AG04450 (cell line): Measurements from ENCODE around the gene ZNF354C. TPM values are rescaled to one million over a fixed set of nuclear protein-coding genes. Genes with fewer than 3 reads are reported as not detected.

Experiments used
- CTCF ChIA-PET: fragments of 300-600, 350-600 bp; formaldehyde crosslinking; extraction: SDS; loops from one replicate; lab custom pipeline; 2022; ENCODE audit warnings: antibody characterized with exemption, inconsistent platforms; lab: Charles Lee
- POLR2A ChIA-PET: fragments of 350-600 bp; formaldehyde crosslinking; extraction: SDS; loops from one replicate; lab custom pipeline; 2021; ENCODE audit warnings: antibody characterized with exemption, inconsistent platforms; lab: Yijun Ruan, JAX
- DNase-seq: peaks from one replicate; pipeline ENCODE4 v3.0.0-alpha.2; 2011; ENCODE audit warnings: low read depth, low spot score
- H3K27ac ChIP-seq: one replicate; pipeline ENCODE4 v1.5.1; 2012; ENCODE audit warnings: low read depth, low read length, control low read depth
- H3K27me3 ChIP-seq: one replicate; pipeline ENCODE4 v1.6.0; 2012; ENCODE audit warnings: low read length; ENCODE audit not compliant: control insufficient read depth, insufficient read depth
- H3K4me3 ChIP-seq: 2 replicates; pipeline ENCODE4 v1.5.1; 2011; ENCODE audit warnings: mild to moderate bottlenecking, low read depth, low read length, control low read depth
- H3K9me3 ChIP-seq: 2 replicates; pipeline ENCODE4 v1.5.1; 2012; ENCODE audit warnings: low read length; ENCODE audit not compliant: control insufficient read depth, insufficient read depth
- CTCF ChIP-seq: IDR thresholded peaks from 2 replicates; pipeline ENCODE4 v1.5.1; 2011; ENCODE audit warnings: low read depth, low read length, control low read depth, inconsistent platforms
- polyA plus RNA-seq: library from polyadenylated mRNA; depleted of rRNA; stranded (reverse); fragments of >200 nt; gene quantifications from 2 replicates; pipeline ENCODE4 v1.2.3, GENCODE V29; 2011

Gene ZNF354C
- polyA plus RNA-seq, 1 experiment, result 5.1 TPM

DNA sequence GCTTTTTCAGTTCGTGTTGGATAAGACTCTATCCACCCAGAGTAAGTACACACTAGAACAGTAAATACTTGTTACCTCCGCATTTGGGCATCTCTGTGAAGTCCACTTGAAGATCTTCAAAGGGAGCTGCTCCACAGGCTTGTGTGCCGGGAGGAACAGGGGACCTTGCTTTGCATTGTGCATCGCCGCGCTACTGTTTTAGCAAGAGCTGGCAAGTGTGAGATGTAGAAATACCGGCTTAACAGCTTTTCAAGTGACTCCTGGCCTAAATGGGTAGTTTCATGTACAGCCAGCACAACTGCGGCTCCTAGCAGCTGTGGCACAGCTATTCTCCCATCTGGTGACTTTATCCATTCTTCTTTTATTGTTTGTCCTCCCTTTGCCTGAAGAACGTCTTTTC, 8.4 kb upstream of the ZNF354C start:
- H3K27me3 ChIP-seq, result no peaks in the 10 kb centered on the region
- CTCF ChIA-PET, result no interaction called here
- POLR2A ChIA-PET, result no interaction called here
- DNase-seq, result no peak
- TF ChIP-seq CTCF, result no peak
- H3K9me3 ChIP-seq, result peaks cover 6% of the 10 kb centered on the region
- no peak overlapping the region for H3K4me3 ChIP-seq
- H3K27ac ChIP-seq, result no peak overlapping the region

DNA sequence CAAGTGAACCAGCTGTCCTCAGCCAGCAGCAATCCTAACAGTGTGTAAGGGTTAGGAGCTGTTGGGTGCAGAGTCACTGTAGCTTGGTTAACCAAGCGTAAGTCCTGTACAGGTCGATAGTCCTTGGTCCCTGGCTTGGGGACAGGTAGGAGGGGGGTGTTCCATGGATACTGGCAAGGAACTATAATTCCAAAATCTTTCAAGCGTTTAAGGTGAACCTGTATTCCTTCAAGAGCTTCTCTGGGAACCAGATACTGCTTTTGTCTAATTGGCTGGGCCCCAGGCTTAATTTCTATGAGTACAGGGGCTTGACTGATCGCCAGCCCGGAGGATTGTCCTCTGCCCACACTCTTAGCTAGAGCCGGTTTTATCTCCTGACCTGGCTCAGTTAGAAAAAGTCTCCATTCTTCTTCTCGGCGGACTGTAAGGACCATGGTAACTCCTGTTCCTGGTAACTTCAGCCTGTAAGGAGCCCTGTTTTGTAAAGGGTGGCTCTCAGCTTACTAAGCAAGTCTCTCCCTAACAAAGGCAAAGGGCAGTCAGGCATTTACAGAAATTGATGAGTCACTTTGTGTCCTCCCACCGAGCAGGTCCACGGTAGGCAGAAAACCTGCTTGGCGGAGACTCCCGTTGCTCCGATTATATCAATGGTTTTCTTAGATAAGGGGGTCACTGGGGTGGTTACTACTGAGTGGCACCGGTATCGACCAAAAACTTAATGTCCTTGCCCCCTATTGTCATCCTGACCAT, 6.0 kb upstream of the ZNF354C start:
- H3K27me3 ChIP-seq, result no peaks in the 10 kb centered on the region
- ChIA-PET CTCF (no interaction called here), POLR2A (no interaction called here)
- peaks cover 10% of the 10 kb centered on the region for H3K9me3 ChIP-seq
- TF ChIP-seq CTCF, result no peak
- no peak overlapping the region for H3K27ac ChIP-seq
- DNase-seq, result no peak
- H3K4me3 ChIP-seq, result no peak overlapping the region

GRCh38 chr5:179054876-179055275, 5.3 kb upstream of the ZNF354C start:
- no peaks in the 10 kb centered on the region for H3K27me3 ChIP-seq
- CTCF ChIA-PET, result no interaction called here
- no peak for TF ChIP-seq CTCF
- no peak for DNase-seq
- no peak overlapping the region for H3K4me3 ChIP-seq
- peaks cover 10% of the 10 kb centered on the region for H3K9me3 ChIP-seq
- no peak overlapping the region for H3K27ac ChIP-seq
- POLR2A ChIA-PET, result no interaction called here

DNA sequence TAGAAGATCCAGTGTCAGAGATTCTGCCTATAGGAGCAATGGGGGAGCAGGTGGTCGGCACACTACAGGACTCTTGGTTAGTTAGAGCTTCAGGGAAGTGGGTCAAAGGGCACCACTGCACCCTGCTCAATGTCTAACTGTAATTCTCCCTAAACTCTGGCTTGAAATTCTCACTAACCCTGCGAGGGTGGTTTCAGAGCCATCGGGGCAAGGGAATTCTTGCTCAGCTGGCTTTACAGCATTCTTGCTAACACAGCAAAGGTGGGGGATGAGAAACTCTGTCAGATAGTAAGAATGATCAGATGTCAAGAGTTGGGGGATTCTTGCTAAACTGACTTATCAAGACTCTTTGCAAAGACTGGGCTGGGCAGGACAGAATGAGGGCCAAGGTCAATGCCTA, 4.7 kb upstream of the ZNF354C start:
- no peak for DNase-seq
- no peak for TF ChIP-seq CTCF
- Histone ChIP-seq H3K27ac (no peak overlapping the region), H3K4me3 (no peak overlapping the region), H3K9me3 (peaks cover 11% of the 10 kb centered on the region), H3K27me3 (no peaks in the 10 kb centered on the region)
- ChIA-PET POLR2A (no interaction called here), CTCF (no interaction called here)

GRCh38 chr5:179055841-179056240, 4.3 kb upstream of the ZNF354C start:
- no peak overlapping the region for H3K27ac ChIP-seq
- ChIA-PET POLR2A (no interaction called here), CTCF (no interaction called here)
- no peak for DNase-seq
- peaks cover 14% of the 10 kb centered on the region for H3K9me3 ChIP-seq
- no peak overlapping the region for H3K4me3 ChIP-seq
- no peaks in the 10 kb centered on the region for H3K27me3 ChIP-seq
- no peak for TF ChIP-seq CTCF
